ENCODE results near the gene BASP1.

The BASP1 gene, protein sequence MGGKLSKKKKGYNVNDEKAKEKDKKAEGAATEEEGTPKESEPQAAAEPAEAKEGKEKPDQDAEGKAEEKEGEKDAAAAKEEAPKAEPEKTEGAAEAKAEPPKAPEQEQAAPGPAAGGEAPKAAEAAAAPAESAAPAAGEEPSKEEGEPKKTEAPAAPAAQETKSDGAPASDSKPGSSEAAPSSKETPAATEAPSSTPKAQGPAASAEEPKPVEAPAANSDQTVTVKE

DNA sequence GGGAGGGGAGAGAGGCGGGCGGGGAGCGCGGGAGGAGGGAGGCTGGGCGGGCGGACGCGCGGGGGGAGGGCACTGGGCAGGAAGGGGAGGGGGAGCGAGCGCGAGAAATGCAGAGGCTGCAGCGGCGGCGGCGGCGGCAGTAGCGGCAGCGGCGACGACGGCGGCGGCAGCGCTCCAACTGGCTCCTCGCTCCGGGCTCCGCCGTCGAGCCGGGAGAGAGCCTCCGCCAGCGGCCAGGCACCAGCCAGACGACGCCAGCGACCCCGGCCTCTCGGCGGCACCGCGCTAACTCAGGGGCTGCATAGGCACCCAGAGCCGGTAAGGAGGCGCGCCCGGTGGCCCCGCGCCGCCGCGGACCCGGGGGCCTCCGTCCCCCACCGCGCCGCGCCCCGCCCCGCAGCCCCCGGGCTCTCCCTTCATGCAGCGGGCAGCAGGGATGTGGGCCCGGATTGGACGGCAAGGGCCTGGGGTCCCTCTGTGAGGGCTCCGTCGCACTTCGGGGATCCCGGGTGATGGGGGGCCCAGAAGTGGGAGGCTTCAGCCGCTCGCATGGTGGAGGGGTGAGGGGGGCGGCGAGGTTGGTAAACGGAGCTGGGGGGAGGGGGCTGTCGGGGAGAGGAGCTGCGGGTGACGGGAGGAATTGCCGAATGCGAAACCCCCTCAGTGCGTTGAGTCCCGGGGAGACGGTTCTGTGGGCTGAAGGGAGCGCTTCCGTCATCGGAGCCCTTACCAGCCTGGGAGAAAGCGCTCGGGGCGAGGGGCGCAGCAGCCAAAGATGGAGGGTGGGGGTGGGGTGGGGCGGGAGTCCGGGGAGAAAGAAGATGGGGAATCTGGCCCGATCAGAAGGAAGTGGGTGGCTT, at the start of gene BASP1:
Gene BASP1 (plus strand): TSS at position 139 of the 860 bp plus-strand sequence. CDS start 57,586 bp downstream, outside the sequence.
- no peak for DNase-seq (ENCODE audit: low spot score)

- no peak for DNase-seq (ENCODE audit: low spot score)
These were observed 47.9 kb upstream of the BASP1 start for GRCh38 chr5:17169507-17169906.

DNA sequence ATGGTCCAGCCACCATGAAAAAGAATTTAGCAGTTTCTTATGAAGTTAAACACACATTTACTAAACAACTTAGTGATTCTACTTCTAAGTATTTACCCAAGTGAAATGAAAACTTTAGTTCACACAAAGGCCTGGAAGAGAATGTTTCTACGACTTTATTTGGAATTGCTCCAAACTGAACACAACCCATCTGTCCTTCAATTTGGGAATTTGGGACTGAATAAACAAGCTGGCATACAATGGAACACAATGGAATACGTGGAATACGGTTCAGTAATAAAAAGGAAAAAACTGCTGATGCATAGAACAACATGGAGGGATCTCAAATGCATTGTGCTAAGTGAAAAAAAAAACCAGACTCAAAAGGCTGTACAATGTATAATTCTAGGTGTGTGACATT, 44.6 kb upstream of the BASP1 start:
- DNase-seq (ENCODE audit: low spot score) = no peak

GRCh38 chr5:17174965-17175364, 42.5 kb upstream of the BASP1 start:
- DNase-seq (ENCODE audit: low spot score) = no peak

DNA sequence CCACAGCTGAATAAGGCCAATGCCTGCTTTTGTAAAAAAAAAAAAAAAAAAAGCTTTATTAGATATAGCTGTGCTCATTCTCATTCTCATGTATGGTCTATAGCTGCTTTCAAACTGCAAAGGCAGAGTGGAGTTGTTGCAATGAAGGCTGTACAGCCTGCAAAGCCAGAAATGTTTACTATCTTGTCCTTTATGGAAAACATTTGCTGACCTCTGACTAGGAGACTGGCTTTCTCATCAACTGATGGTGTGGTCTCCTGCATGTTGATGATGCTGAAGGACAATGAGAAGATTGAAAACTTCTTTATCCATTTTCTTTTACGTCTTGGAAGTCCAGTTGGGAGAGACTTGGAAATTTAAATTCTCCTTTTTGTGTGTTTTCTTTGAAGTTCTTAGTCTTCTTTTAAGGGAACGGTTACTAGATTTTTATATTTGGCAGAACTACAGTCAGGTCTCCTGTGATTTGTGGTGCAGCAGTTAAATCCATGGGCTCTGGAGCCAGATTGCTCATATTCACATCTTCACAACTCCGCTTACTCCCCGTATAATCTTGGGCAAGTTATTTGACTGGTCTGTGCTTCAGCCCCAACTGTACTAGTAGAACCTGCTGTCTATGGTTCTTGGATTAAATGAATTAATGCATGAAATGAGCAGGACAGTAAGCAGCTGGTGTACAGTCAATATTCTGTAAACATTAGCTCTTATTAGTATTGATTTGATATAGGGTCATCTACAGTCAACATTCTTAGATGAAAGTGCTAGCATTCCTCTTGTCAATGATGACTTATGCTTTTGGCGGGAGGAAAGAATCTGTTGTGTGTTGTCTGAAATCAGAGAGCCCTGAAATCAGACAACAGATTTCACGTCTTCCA, 39.7 kb upstream of the BASP1 start:
- DNase-seq (ENCODE audit: low spot score) = no peak

- no peak for DNase-seq (ENCODE audit: low spot score)
These were observed 39.1 kb upstream of the BASP1 start for GRCh38 chr5:17178373-17178675.

GRCh38 chr5:17180330-17180843, 37.0 kb upstream of the BASP1 start:
- DNase-seq (ENCODE audit: low spot score) = no peak

DNA sequence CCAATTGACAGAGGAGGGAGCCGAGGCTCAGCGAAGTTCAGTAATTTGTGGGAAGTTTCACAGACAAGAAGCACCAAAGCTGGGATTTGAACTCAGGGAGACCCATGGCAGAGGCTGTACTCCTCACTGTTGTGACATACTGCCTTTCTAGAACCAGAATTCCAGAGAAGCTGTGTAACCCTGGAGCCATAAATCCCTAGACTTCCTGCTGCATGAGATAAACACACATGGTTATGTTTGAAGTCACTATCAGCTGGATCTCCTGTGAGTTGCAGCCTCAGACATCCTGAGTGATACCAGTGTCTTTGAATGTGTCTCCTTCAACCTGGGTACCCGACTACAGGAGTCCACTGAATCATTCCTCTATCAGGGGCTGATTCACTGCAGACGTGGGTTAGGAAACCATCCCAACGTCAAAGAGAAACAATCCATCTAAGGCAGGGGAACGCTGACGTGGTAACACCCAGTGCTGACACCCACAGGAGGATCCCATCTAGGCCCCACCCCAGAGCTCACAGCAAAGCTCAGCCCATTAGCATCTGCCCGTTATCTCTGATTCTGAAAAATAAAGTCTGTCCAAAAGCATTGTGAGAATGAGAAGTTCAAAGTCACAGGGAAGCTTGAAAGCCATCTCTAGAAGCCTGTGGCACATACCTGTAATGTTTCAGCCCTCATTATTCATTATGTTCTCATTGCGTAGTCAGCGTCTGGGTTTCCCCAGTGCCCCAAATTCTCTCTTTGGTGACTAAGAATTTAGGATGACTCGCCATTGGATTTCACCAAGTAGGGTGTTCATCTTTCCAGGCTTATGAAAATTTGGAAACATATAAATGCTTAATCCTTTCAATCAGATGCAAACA, 36.3 kb upstream of the BASP1 start:
- DNase-seq (ENCODE audit: low spot score) = no peak

- no peak for DNase-seq (ENCODE audit: low spot score)
These were observed 34.9 kb upstream of the BASP1 start for GRCh38 chr5:17182494-17182893.

DNA sequence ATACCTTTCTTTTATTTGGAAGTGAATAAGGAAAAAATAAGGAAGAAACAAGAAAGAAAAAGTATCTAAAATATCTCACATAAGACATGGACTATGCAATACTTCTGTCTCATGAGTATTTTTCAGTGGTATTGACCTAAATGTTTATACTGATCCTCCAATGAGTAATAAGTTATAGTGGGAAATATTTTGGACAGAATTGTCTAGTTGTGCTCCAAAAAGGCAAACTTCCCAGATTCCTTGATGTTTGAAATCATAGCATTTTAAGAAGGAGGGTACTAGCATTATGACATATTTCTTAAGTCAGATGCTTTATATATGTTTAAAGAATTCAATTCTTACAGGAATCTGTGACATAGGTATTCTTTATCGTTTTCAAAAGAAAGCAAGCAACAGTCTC, 34.5 kb upstream of the BASP1 start:
- no peak for DNase-seq (ENCODE audit: low spot score)

GRCh38 chr5:17183831-17184230, 33.6 kb upstream of the BASP1 start:
- no peak for DNase-seq (ENCODE audit: low spot score)

DNA sequence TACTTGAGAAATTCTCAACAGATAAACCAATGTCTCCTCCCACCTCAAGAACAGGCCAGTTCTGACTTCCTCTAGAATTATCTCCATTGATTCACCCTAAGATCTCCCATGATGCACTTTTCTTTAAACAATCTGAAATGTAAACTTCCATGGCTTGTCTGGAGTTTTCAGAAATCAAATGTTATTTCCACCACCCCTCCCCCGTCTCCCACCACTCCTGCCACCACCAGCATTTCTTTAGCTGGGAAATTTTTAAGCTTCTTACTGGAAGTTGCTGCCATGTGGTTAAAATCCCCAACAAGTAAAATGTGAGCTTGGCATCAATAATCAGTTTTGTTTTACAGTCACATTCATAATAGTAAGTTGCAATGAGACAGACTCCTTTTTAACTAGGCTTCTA, 32.8 kb upstream of the BASP1 start:
- DNase-seq (ENCODE audit: low spot score) = no peak

GRCh38 chr5:17185349-17185748, 32.1 kb upstream of the BASP1 start:
- no peak for DNase-seq (ENCODE audit: low spot score)

DNA sequence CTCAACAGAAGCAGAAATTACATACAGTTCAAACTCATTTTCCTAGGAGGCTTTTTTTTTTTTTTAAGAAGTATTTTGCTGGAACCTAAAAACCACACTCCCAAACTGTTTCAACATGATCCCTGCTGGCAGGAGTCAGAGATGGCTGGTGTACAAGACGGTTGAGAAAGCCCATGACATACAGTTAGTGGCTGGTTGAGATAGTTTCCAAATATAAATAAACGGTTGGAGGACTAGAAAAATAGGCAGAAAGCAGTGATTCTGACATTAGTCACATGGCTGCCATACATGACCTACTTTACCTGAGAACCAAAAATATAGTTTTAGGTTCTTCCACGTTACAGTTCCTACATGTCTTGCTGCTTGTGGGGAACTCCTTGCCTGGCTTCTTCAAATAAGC, 31.7 kb upstream of the BASP1 start:
- DNase-seq (ENCODE audit: low spot score) = no peak

DNA sequence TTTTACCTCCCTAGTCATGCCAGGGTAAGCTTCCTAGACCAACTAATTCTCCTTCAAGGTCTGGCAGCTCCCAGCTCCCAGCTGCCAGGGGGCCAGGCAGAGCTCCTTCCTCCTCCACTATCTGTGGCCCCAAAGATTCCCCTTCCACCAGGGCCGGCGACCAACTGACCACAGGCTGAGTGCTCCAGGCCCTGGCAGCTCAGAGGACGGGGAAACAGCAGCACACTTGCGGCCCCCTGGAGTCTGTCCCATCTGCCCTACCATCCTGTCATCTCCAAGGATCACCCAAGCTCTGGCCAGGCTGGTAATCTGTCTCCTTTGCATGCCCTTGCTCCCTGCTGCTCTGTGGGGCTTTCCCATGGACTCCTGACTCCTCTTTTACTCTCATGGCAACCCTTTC, 31.2 kb upstream of the BASP1 start:
- no peak for DNase-seq (ENCODE audit: low spot score)

- no peak for DNase-seq (ENCODE audit: low spot score)
These were observed 30.2 kb upstream of the BASP1 start for GRCh38 chr5:17187011-17187785.

- DNase-seq (ENCODE audit: low spot score) = no peak
These were observed 29.7 kb upstream of the BASP1 start for GRCh38 chr5:17187786-17188170.

- peak; percentile 60 for DNase-seq (ENCODE audit: low spot score)
These were observed 27.9 kb upstream of the BASP1 start for GRCh38 chr5:17189381-17190036.

DNA sequence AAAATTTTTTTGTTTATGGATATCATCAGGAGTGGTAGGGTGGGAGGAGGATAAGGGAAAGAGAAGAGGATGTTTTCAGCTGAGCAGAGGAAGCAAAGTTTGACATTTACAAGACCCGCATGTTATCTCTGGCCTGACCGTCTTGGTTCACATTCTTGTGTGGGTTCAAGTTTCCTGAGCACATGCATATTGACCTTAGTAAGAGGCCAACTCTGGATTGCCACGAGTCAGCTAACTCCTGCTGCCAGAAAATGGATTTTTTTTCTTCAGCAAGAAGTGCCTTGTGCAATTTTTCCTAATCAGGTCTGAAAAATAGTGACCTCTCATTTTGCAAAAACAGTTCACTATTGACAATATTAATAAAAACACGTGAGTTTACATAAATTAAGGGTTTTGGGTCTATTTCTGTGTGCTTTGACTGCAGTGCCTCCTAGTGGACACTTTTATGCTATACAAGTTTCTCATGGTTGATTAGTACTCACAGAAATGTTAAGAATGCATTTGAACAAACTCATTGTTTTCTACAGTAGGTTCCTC, 27.1 kb upstream of the BASP1 start:
- peak; percentile 34 for DNase-seq (ENCODE audit: low spot score)

GRCh38 chr5:17190799-17191391, 26.5 kb upstream of the BASP1 start:
- no peak for DNase-seq (ENCODE audit: low spot score)
